Measurements from ENCODE around the gene LMF1.

DNA sequence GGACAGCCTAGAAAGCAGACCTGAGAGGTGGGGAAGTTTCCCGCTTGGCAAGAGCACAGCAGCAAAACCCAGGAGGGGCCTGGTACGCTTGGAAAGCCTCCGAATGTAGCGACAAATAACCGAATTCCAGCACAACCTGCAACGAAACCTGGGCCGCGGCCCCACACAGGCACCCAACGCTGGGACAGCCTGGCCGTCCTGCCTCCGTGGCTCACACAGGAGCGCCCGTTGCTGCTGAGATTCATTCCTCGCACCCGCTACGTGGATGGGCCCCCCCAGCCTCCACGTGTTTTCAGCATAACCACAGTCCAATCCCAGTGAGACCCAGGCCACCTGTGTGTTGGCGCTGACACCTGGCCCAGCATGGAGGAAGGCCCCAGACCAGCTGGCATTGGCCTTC, 42.9 kb downstream of the LMF1 start:
- TF ChIP-seq, protein P1, sequence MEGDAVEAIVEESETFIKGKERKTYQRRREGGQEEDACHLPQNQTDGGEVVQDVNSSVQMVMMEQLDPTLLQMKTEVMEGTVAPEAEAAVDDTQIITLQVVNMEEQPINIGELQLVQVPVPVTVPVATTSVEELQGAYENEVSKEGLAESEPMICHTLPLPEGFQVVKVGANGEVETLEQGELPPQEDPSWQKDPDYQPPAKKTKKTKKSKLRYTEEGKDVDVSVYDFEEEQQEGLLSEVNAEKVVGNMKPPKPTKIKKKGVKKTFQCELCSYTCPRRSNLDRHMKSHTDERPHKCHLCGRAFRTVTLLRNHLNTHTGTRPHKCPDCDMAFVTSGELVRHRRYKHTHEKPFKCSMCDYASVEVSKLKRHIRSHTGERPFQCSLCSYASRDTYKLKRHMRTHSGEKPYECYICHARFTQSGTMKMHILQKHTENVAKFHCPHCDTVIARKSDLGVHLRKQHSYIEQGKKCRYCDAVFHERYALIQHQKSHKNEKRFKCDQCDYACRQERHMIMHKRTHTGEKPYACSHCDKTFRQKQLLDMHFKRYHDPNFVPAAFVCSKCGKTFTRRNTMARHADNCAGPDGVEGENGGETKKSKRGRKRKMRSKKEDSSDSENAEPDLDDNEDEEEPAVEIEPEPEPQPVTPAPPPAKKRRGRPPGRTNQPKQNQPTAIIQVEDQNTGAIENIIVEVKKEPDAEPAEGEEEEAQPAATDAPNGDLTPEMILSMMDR (conservative IDR thresholded peaks at IDR 0.05; ENCODE audit: low read length), result no peak
- TF ChIP-seq EZH2phosphoT487 (IDR thresholded peaks at IDR 0.05; ENCODE audit: borderline replicate concordance, low read depth, low read length), result no peak

Data from OCI-LY7 (cell line).